Stimulated activated CD8-positive, alpha-beta memory T cell treated with anti-CD3 and anti-CD28 coated beads, Interleukin-2, amount 100 ng/mL, for 1 hour (primary cell): ENCODE results near the gene CARD8.
"Not testable (repeated sequence)": the region's sequence is repeated elsewhere in the genome, so short reads cannot be mapped to it uniquely, and the experiment has no call there.

Experiments
- DNase-seq, 2 donors: peaks; one replicate each; pipeline ENCODE4 v3.0.0-alpha.2; 2020; ENCODE audit warnings: low read depth in 2 of 2

Gene CARD8

GRCh38 chr19:48265326-48265725 lies 9.6 kb upstream of the CARD8 start:
- DNase-seq, result not testable (repeated sequence)

GRCh38 chr19:48260359-48260714 lies 4.6 kb upstream of the CARD8 start:
- not testable (repeated sequence) for DNase-seq

- not testable (repeated sequence) for DNase-seq
These were observed 3.3 kb upstream of the CARD8 start for GRCh38 chr19:48258992-48259391.

- DNase-seq, result no peak
These were observed 2.6 kb upstream of the CARD8 start for GRCh38 chr19:48258350-48258749.

- no peak for DNase-seq
These were observed 1.2 kb downstream of the CARD8 start for GRCh38 chr19:48254529-48254970.

GRCh38 chr19:48253999-48254398 lies 1.7 kb downstream of the CARD8 start:
- no peak for DNase-seq

- DNase-seq, result no peak
These were observed 3.1 kb downstream of the CARD8 start for GRCh38 chr19:48252609-48253008.

- DNase-seq, result no peak
These were observed 5.3 kb downstream of the CARD8 start for GRCh38 chr19:48250290-48251025.

- DNase-seq, result peak; percentile 44 to 52
These were observed 6.2 kb downstream of the CARD8 start for GRCh38 chr19:48249502-48250014.

- no peak for DNase-seq
These were observed 7.5 kb downstream of the CARD8 start for GRCh38 chr19:48248081-48248833.

- no peak for DNase-seq
These were observed 8.5 kb downstream of the CARD8 start for GRCh38 chr19:48247212-48247611.

GRCh38 chr19:48246101-48246500 lies 9.6 kb downstream of the CARD8 start:
- DNase-seq, result no peak

GRCh38 chr19:48244281-48244680 lies 11.4 kb downstream of the CARD8 start:
- peak in 1 of 2 donors; percentile 14 for DNase-seq

GRCh38 chr19:48241771-48242170 lies 13.9 kb downstream of the CARD8 start:
- not testable (repeated sequence) for DNase-seq

- DNase-seq, result no peak
These were observed 16.1 kb downstream of the CARD8 start for GRCh38 chr19:48239582-48240141.

GRCh38 chr19:48239120-48239519 lies 16.6 kb downstream of the CARD8 start:
- no peak for DNase-seq

- no peak for DNase-seq
These were observed 18.7 kb downstream of the CARD8 start for GRCh38 chr19:48237057-48237456.

GRCh38 chr19:48230555-48231129 lies 25.1 kb downstream of the CARD8 start:
- DNase-seq, result no peak

GRCh38 chr19:48221628-48222027 lies 34.1 kb downstream of the CARD8 start:
- DNase-seq, result no peak

GRCh38 chr19:48220784-48221183 lies 34.9 kb downstream of the CARD8 start:
- not testable (repeated sequence) for DNase-seq

- DNase-seq, result no peak
These were observed 36.7 kb downstream of the CARD8 start for GRCh38 chr19:48218997-48219396.

- DNase-seq, result no peak
These were observed 38.8 kb downstream of the CARD8 start for GRCh38 chr19:48216933-48217332.
